RKO (cell line): Measurements from ENCODE around the gene FCHO1.
"Not testable (repeated sequence)": the region's sequence is repeated elsewhere in the genome, so short reads cannot be mapped to it uniquely, and the experiment has no call there.

Experiments
- DNase-seq: peaks from one replicate; pipeline ENCODE4 v3.0.0-alpha.2; 2016; ENCODE audit warnings: low spot score

FCHO1 gene

GRCh38 chr19:17765069-17765618, 13.9 kb downstream of the FCHO1 start:
- no peak for DNase-seq

GRCh38 chr19:17766543-17767131, 15.4 kb downstream of the FCHO1 start:
- peak; percentile 92 for DNase-seq

GRCh38 chr19:17767559-17767958, 16.3 kb downstream of the FCHO1 start:
- no peak for DNase-seq

- no peak for DNase-seq
Observed at GRCh38 chr19:17770613-17771012, 19.3 kb downstream of the FCHO1 start.

GRCh38 chr19:17772172-17772571, 20.9 kb downstream of the FCHO1 start:
- peak; percentile 63 for DNase-seq

GRCh38 chr19:17775245-17775927, 24.1 kb downstream of the FCHO1 start:
- DNase-seq = peak; percentile 63

GRCh38 chr19:17775991-17776803, 24.9 kb downstream of the FCHO1 start:
- no peak for DNase-seq

- DNase-seq = not testable (repeated sequence)
Observed at GRCh38 chr19:17777840-17778239, 26.6 kb downstream of the FCHO1 start.

GRCh38 chr19:17778251-17778967, 27.1 kb downstream of the FCHO1 start:
- peak; percentile 79 for DNase-seq

- peak; percentile 43 for DNase-seq
Observed at GRCh38 chr19:17778968-17779929, 28.0 kb downstream of the FCHO1 start.

- DNase-seq = no peak
Observed at GRCh38 chr19:17780781-17781180, 29.5 kb downstream of the FCHO1 start.

GRCh38 chr19:17783721-17784120, 32.4 kb downstream of the FCHO1 start:
- not testable (repeated sequence) for DNase-seq

GRCh38 chr19:17784201-17785008, 33.1 kb downstream of the FCHO1 start:
- peak; percentile 57 for DNase-seq

GRCh38 chr19:17787274-17787913, 36.1 kb downstream of the FCHO1 start:
- no peak for DNase-seq

GRCh38 chr19:17788632-17789031, 37.4 kb downstream of the FCHO1 start:
- DNase-seq = no peak

- no peak for DNase-seq
Observed at GRCh38 chr19:17790059-17790780, 38.9 kb downstream of the FCHO1 start.

- DNase-seq = no peak
Observed at GRCh38 chr19:17794412-17794730, 43.1 kb downstream of the FCHO1 start.

- no peak for DNase-seq
Observed at GRCh38 chr19:17794731-17795494, 43.6 kb downstream of the FCHO1 start, which contains the start of gene B3GNT3. B3GNT3 (plus strand) TSS chr19:17795138; CDS start chr19:17807808, 12,670 bp downstream.
